HG03097 (cell line): Measurements from ENCODE around the gene TIRAP.
"Not testable (repeated sequence)": the region's sequence is repeated elsewhere in the genome, so short reads cannot be mapped to it uniquely, and the experiment has no call there.

Source experiments
- ATAC-seq: cut with Tn5 transposase; IDR thresholded peaks from one replicate; pipeline ENCODE4 v1.9.1; 2021; ENCODE audit not compliant: unreplicated experiment, low FRiP score

The TIRAP gene

GRCh38 chr11:126282736-126283591 lies at the start of gene TIRAP:
TSS of gene TIRAP (plus strand) at chr11:126283093. CDS start at chr11:126290895, 7,802 bp downstream.
- peak; percentile 50 for ATAC-seq

GRCh38 chr11:126233391-126233790 lies 49.5 kb upstream of the TIRAP start:
- no peak for ATAC-seq

- no peak for ATAC-seq
These were observed 36.3 kb upstream of the TIRAP start for GRCh38 chr11:126246636-126247035.

- ATAC-seq = no peak
These were observed 29.6 kb upstream of the TIRAP start for GRCh38 chr11:126253265-126253664.

GRCh38 chr11:126254819-126255218 lies 28.1 kb upstream of the TIRAP start:
- no peak for ATAC-seq

- ATAC-seq = not testable (repeated sequence)
These were observed 27.4 kb upstream of the TIRAP start for GRCh38 chr11:126255507-126255906.

- no peak for ATAC-seq
These were observed 26.7 kb upstream of the TIRAP start for GRCh38 chr11:126256216-126256615.

- ATAC-seq = no peak
These were observed 25.7 kb upstream of the TIRAP start for GRCh38 chr11:126257144-126257543.

- ATAC-seq = no peak
These were observed 25.1 kb upstream of the TIRAP start for GRCh38 chr11:126257764-126258163.

GRCh38 chr11:126262216-126262615 lies 20.7 kb upstream of the TIRAP start:
- no peak for ATAC-seq

GRCh38 chr11:126263489-126263888 lies 19.4 kb upstream of the TIRAP start:
- no peak for ATAC-seq

- no peak for ATAC-seq
These were observed 17.1 kb upstream of the TIRAP start for GRCh38 chr11:126265811-126266210.

- ATAC-seq = no peak
These were observed 15.2 kb upstream of the TIRAP start for GRCh38 chr11:126267650-126268049.

- ATAC-seq = no peak
These were observed 14.6 kb upstream of the TIRAP start for GRCh38 chr11:126268361-126268707.

- ATAC-seq = peak; percentile 96
These were observed 13.9 kb upstream of the TIRAP start, which contains the start of the genes FOXRED1 and SRPRA for GRCh38 chr11:126268708-126269579. TSS of gene FOXRED1 (plus strand) at chr11:126269154. CDS start at chr11:126269207, 53 bp downstream. TSS of gene SRPRA (minus strand) at chr11:126268895. CDS start at chr11:126268804, 91 bp downstream.

- ATAC-seq = no peak
These were observed 5.6 kb upstream of the TIRAP start for GRCh38 chr11:126277322-126277721.

- ATAC-seq = no peak
These were observed 5.1 kb upstream of the TIRAP start for GRCh38 chr11:126277780-126278179.

GRCh38 chr11:126279191-126279590 lies 3.7 kb upstream of the TIRAP start:
- no peak for ATAC-seq

- ATAC-seq = no peak
These were observed 2.3 kb upstream of the TIRAP start for GRCh38 chr11:126280595-126280994.

GRCh38 chr11:126281245-126281644 lies 1.6 kb upstream of the TIRAP start:
- no peak for ATAC-seq

GRCh38 chr11:126281666-126282175 lies 1.2 kb upstream of the TIRAP start:
- no peak for ATAC-seq
